GM12878 (cell line): ENCODE data around the gene SLC25A44. TPM values are rescaled to one million over a fixed set of nuclear protein-coding genes. Genes with fewer than 3 reads are reported as not detected.

ENCODE experiments used
- ATAC-seq: fragments of 200-7000 bp; cut with Tn5 transposase; 3 replicates; pipeline ENCODE4 v1.9.1; 2020; ENCODE audit warnings: mild to moderate bottlenecking, moderate library complexity
- BruUV-seq: library from RNA; stranded (reverse); fragments of 400-500 nt; replicated peaks from 2 replicates; lab custom pipeline; 2021; lab: Mats Ljungman, UMichigan
- CTCF ChIA-PET: fragments of 300-600 bp; sonication (Branson Sonifier 250); formaldehyde crosslinking; extraction: SDS; loops from one replicate; lab custom pipeline; 2021; ENCODE audit warnings: inconsistent platforms; lab: Yijun Ruan, JAX
- POLR2A ChIA-PET: fragments of 350-600 bp; formaldehyde crosslinking; extraction: SDS; loops from one replicate; lab custom pipeline; 2021; ENCODE audit warnings: inconsistent platforms; lab: Charles Lee
- RAD21 ChIA-PET: fragments of 300-600 bp; sonication (Branson Sonifier 250); formaldehyde crosslinking; loops from one replicate; lab custom pipeline; 2023; ENCODE audit warnings: antibody characterized with exemption; ENCODE audit not compliant: unreplicated experiment; lab: Charles Lee
- SMC1A ChIA-PET: fragments of 300-600 bp; sonication (Branson Sonifier 250); formaldehyde crosslinking; loops from one replicate; lab custom pipeline; 2023; ENCODE audit not compliant: unreplicated experiment, uncharacterized antibody; lab: Charles Lee
- DNase-seq: peaks from one replicate; pipeline ENCODE4 v3.0.0-alpha.2; 2011; ENCODE audit warnings: low read depth, low spot score
- FAIRE-seq: peaks from 3 replicates; lab custom pipeline; 2011; peaks lifted over from hg19 to GRCh38; lab: Jason Lieb, UNC
- H2AFZ ChIP-seq: 2 replicates; pipeline ENCODE4 v1.6.0; 2011; ENCODE audit warnings: low read depth, low read length, control low read depth; ENCODE audit not compliant: control insufficient read depth
- H3K27ac ChIP-seq: 2 replicates; pipeline ENCODE4 v1.5.1; 2011; ENCODE audit warnings: control low read depth; ENCODE audit not compliant: control insufficient read depth, insufficient read depth
- H3K27me3 ChIP-seq, 2 experiments: replicated peaks in 1 of 2; 2 replicates each; pipeline versions ENCODE4 v1.6.0 to v1.6.1; 2011; ENCODE audit warnings: low read length in 1 of 2; ENCODE audit not compliant: control insufficient read depth in 2 of 2, insufficient read depth in 2 of 2
- H3K36me3 ChIP-seq, 2 experiments: 2 replicates each; pipeline ENCODE4 v1.5.1; 2011; ENCODE audit warnings: low read length in 1 of 2; ENCODE audit not compliant: control insufficient read depth in 2 of 2, insufficient read depth in 2 of 2
- H3K4me1 ChIP-seq: 2 replicates; pipeline ENCODE4 v1.6.1; 2011; ENCODE audit warnings: mild to moderate bottlenecking, low read length, moderate library complexity, mixed read lengths; ENCODE audit not compliant: control insufficient read depth, insufficient read depth
- H3K4me2 ChIP-seq: 2 replicates; pipeline ENCODE4 v1.6.0; 2011; ENCODE audit warnings: control low read depth; ENCODE audit not compliant: control insufficient read depth, insufficient read depth
- H3K4me3 ChIP-seq: fragments of 200-600 bp; sonication (generic); 2 replicates; pipeline ENCODE4 v1.5.1; 2016
- H3K79me2 ChIP-seq: 2 replicates; pipeline ENCODE4 v1.6.0; 2011; ENCODE audit warnings: low read length; ENCODE audit not compliant: control insufficient read depth, insufficient read depth
- H3K9ac ChIP-seq: 2 replicates; pipeline ENCODE4 v1.8.0; 2011; ENCODE audit warnings: low read length, control low read depth, mixed read lengths; ENCODE audit not compliant: control insufficient read depth, insufficient read depth
- H3K9me3 ChIP-seq: replicated peaks from 3 replicates; pipeline ENCODE4 v1.5.1; 2011; ENCODE audit warnings: mild to moderate bottlenecking, low read length; ENCODE audit not compliant: control insufficient read depth, insufficient read depth
- H4K20me1 ChIP-seq: 2 replicates; pipeline ENCODE4 v1.6.0; 2011; ENCODE audit not compliant: control insufficient read depth, insufficient read depth
- EED ChIP-seq: sonication (generic); IDR thresholded peaks from 2 replicates; pipeline ENCODE4 v1.6.1; 2016; ENCODE audit warnings: antibody characterized with exemption, low read depth
- HCFC1 ChIP-seq: fragments of 150-350 bp; IDR thresholded peaks from 2 replicates; pipeline ENCODE4 v1.6.1; 2014; ENCODE audit warnings: low read length
- LARP7 ChIP-seq: fragments of 450-650 bp; IDR thresholded peaks from 2 replicates; pipeline ENCODE4 v1.6.1; 2017; ENCODE audit warnings: mild to moderate bottlenecking
- POLR2AphosphoS2 ChIP-seq: IDR thresholded peaks from 2 replicates; pipeline ENCODE4 v1.6.1; 2011; ENCODE audit warnings: low read depth, mild to moderate bottlenecking, low read length, improper control_type of control experiment, moderate library complexity
- RAD21 ChIP-seq: IDR thresholded peaks from 2 replicates; pipeline ENCODE4 v1.6.1; 2011; ENCODE audit warnings: mild to moderate bottlenecking, low read depth, low read length, moderate library complexity; ENCODE audit not compliant: insufficient read depth
- RCOR1 ChIP-seq: conservative IDR thresholded peaks from 2 replicates; pipeline ENCODE4 v1.6.1; 2012; ENCODE audit warnings: low read depth, low read length, improper control_type of control experiment
- RELB ChIP-seq: fragments of 450-650 bp; IDR thresholded peaks from 2 replicates; pipeline ENCODE4 v1.6.1; 2017; ENCODE audit warnings: low read depth, mild to moderate bottlenecking, moderate library complexity
- REST ChIP-seq: IDR thresholded peaks from 2 replicates; pipeline ENCODE4 v1.6.1; 2012; ENCODE audit warnings: mild to moderate bottlenecking, low read depth, low read length
- SKIL ChIP-seq: fragments of 450-650 bp; IDR thresholded peaks from 2 replicates; pipeline ENCODE4 v1.6.1; 2017; ENCODE audit warnings: mild to moderate bottlenecking, low read depth, inconsistent platforms; ENCODE audit not compliant: poor library complexity, severe bottlenecking
- WGBS: methylation state at CpG from one replicate; pipeline ENCODE4 v1.1.6; 2016; ENCODE audit warnings: low lambda C conversion rate; ENCODE audit not compliant: insufficient replicate concordance, insufficient coverage; ENCODE audit errors: missing lambda C conversion rate; 5-methylcytosine and 5-hydroxymethylcytosine counted together
- in situ Hi-C: fragments of 300-500 bp; cut with MboI; formaldehyde crosslinking; loops from 9 replicates; pipeline ENCODE4 v1.14.3; 2018; ENCODE audit warnings: mixed read lengths
- intact Hi-C: fragments of 100-400 bp; cut with micrococcal nuclease; formaldehyde crosslinking; loops from one replicate; pipeline ENCODE4 v1.14.2; 2022; ENCODE audit not compliant: unreplicated experiment
- polyA plus RNA-seq, 11 experiments: library from polyadenylated mRNA; depleted of rRNA in 4 of 11; unstranded in 6 of 11; stranded (reverse) in 5 of 11; fragments of >200 nt; fragmentation: Nextera tagmentation in 4 of 11; fragmentation: Illumina TruSeq in 1 of 11; extraction: Ambion mirVana in 4 of 11; extraction: Trizol in 1 of 11; gene quantifications; 1 replicate in 1 of 11; 2 replicates in 10 of 11; pipeline versions ENCODE4 v1.2.1 to v1.2.3, GENCODE V29; 2011 to 2016; ENCODE audit warnings: inconsistent platforms in 2 of 11, missing spikeins in 2 of 11, low read depth in 1 of 11
- total RNA-seq, 4 experiments: library from RNA; depleted of rRNA in 3 of 4; stranded (reverse); fragments of >200 nt in 3 of 4; fragmentation: Illumina TruSeq in 1 of 4; extraction: Trizol in 1 of 4; gene quantifications; 2 replicates each; pipeline versions ENCODE4 v1.2.1 to v1.2.3, GENCODE V29; 2013 to 2021

SLC25A44 gene
- total and polyA plus RNA-seq, 10 of the 15 experiments (the other 5 are each of a cell fraction or from before 2014, with no cell fraction given), result 7.1 to 43.3 (median 30.4) TPM

- H3K27me3 ChIP-seq, result no peaks in the 10 kb centered on the region
- no peaks in the 10 kb centered on the region for H3K79me2 ChIP-seq
- no peak for DNase-seq
- peaks cover 3 to 4% of the 10 kb centered on the region in 2 experiments; a peak in 3 of 4 replicates for H3K36me3 ChIP-seq
- no peak for ATAC-seq
- BruUV-seq, result no TSS peak
- H3K27ac ChIP-seq, result no peak overlapping the region
- TF ChIP-seq EED, result no peak
- no peak for TF ChIP-seq RELB
- no peak for TF ChIP-seq SKIL
- no peak for TF ChIP-seq RAD21
- TF ChIP-seq LARP7, result no peak
- no peak for TF ChIP-seq REST
- TF ChIP-seq RCOR1, result no peak
- no peak for TF ChIP-seq POLR2AphosphoS2
- TF ChIP-seq HCFC1, result no peak
- intact Hi-C loops, result no loop called here
- H3K4me1 ChIP-seq, result peaks cover 24% of the 10 kb centered on the region
- no peak overlapping the region for H3K4me2 ChIP-seq
- ChIA-PET POLR2A (no interaction called here), RAD21 (interaction anchor here (10.0 kb wide), 1 partner anchor 82 kb away, joined by 361 read pairs; the partner anchor contains the start of gene SEMA4A), CTCF (interaction anchor here (1.0 to 14.2 kb wide), 4 partner anchors 51 to 216 kb away, joined by 3 to 502 read pairs (median 10); partner anchors contain the start of gene SEMA4A), SMC1A (interaction anchor here (0.7 to 14.3 kb wide), 4 partner anchors 33 to 100 kb away, joined by 3 to 411 read pairs (median 4); partner anchors contain the start of gene SEMA4A)
- no peak overlapping the region for H2AFZ ChIP-seq
- H3K9me3 ChIP-seq, result no peaks in the 10 kb centered on the region
- in situ Hi-C loops, result no loop called here
- no peak overlapping the region for H3K9ac ChIP-seq
- 91% methylated on average over 11 of the region's 11 CpGs for WGBS
- H3K4me3 ChIP-seq, result no peak overlapping the region
- H4K20me1 ChIP-seq, result no peaks in the 10 kb centered on the region
- FAIRE-seq, result no peak
Observed at GRCh38 chr1:156229809-156230472, 36.0 kb downstream of the SLC25A44 start.
